ENCODE data around the gene CFAP251.
"Not testable (repeated sequence)": the region's sequence is repeated elsewhere in the genome, so short reads cannot be mapped to it uniquely, and the experiment has no call there.

Gene CFAP251

DNA sequence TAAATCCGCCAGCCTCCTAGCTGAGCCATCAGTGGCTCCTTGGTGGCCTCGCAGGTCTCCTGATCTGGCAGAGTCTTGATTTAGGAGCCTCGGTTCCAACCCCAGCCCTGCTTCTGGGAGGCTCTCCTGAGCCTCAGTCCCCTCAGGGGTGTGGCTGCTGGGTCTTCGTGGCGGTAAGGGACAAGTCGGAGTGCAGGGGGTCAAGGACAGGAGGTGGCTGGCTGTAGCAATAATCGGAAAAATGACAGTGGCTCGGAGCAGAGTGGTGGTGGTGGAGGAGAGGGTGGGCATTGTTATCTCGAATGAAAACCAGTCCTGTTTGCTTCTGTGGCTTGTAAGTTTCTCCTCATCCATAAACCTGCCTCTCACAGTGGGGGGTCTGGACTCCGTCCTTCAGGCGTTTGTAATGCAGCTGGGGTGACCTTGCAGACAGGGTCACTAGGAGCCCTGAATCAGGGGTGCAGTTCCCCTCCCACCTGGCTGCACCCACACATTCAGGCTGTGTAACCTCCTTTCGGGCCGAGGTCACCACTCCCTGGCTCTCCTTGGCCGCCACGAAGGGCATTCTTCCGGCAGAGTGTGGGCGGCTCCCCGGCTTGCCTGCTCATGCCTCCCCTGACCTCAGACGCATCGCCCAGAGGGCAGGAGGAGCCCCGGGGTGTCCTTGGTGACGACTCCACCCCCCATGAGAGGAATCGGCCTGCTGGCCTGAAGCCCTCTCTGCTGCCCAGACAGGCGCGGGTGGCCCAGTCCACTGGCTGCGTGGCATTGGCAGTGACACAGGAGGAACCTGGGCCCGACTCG lies 111.4 kb downstream of the CFAP251 start:
- no peak for DNase-seq

DNA sequence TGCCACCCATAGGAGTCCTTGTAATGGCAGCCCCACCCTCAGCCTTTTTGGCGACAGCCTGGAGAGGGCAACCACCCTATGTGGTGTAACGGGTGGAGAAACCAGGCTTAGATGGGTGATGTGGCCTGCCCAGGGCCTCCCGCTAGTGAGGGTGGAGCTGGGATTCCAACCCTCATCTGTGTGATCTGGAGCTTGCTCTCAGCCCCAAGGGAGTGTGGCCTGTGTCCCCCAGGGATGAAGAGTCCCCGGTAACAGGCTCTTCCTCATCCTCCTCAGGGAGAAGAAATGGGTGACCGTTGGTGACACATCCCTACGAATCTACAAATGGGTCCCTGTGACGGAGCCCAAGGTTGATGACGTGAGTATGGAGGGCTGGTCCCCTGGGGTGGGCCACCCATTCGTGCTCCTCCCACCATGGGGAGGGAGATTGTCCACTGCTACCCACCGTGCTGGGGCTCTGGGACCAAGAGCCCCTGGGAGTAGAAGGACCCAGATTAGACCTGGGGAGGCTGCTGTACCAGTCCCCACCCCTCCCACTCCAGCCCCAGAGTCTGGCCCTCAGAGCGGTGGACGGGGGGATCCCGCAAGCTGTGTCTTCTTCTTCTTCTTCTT lies 112.1 kb downstream of the CFAP251 start:
- DNase-seq, result no peak

DNA sequence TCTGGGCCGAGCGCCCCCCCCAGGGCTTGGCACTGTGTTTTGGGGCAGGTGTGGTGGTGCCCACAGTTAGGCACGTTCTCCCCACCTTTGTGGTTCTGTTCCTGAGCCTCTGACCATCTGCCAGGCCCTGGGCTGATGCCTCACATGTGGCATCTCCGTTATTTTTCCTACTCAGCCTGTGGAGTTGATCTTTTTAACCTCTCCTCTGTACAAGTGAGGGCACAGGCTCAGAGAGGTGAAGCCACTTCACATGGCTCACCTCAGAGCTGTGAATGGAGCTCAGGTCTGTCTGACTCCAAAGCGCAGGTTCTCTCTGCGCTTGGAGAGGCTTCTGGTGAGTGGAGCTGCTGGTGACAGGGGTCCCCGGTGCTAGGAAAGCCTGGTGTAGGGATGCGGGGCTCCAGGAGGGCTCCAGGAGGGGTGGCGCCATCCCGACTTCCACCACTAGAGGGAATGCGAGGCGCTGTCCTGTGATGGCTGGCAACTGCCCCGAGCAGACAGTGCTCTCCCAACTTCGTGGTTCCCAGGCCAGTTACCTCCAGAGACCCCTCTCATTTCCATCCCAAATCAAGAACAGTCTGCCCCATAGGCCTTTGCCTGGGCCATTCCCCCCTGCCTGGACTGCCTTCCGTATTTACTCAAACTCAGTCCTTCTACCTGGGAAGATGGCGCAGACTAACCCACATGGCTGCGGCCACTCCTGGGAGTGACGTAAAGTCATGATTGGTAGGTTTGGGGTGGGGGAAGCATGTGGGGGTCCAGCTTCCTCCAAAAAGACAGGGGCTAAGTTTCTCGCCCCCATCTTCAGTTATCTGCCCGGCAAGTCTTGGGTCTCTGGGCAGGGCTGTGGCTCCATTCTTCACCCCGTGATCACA lies 113.2 kb downstream of the CFAP251 start:
- DNase-seq, result peak; percentile 37

DNA sequence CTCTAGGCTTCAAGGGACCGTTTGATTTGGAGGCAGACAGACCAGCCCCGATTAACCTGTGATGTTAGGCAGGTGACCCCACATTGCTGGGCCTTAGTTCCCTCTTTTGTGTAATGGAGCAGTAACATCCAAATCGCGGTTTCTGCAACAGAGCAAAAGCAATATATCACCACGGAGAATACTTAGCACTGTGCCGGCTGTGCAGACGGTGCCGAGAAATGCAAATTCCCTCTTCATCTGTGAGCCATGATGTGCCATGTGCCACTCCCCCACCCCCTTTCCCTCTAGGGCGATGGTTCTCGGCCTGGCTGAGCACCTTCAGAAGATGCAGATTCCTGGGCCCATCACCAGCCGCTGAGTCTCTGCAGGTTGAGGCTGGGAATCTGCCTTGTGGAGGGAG lies 114.2 kb downstream of the CFAP251 start:
- DNase-seq, result no peak

- no peak for DNase-seq
Measured at GRCh38 chr12:122035292-122035691, 116.9 kb downstream of the CFAP251 start.

DNA sequence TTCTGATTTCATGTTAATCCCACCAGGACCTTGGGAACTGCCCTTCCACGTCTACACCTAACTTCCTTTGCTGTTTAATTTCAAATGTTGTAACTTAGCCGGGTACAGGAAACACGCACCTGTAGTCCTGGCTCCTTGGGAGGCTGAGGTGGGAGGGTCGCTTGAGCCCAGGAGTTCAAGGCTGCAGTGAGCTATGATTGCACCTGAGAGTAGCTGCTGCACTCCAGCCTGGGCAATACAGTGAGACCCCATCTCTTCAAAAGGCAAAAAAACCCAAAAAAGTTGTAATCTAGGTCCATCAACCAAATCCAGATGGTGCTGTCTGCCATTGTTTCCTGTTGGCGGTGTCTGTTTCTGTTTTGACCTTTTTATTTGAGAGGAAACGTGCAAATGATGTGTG lies 117.8 kb downstream of the CFAP251 start:
- no peak for DNase-seq

DNA sequence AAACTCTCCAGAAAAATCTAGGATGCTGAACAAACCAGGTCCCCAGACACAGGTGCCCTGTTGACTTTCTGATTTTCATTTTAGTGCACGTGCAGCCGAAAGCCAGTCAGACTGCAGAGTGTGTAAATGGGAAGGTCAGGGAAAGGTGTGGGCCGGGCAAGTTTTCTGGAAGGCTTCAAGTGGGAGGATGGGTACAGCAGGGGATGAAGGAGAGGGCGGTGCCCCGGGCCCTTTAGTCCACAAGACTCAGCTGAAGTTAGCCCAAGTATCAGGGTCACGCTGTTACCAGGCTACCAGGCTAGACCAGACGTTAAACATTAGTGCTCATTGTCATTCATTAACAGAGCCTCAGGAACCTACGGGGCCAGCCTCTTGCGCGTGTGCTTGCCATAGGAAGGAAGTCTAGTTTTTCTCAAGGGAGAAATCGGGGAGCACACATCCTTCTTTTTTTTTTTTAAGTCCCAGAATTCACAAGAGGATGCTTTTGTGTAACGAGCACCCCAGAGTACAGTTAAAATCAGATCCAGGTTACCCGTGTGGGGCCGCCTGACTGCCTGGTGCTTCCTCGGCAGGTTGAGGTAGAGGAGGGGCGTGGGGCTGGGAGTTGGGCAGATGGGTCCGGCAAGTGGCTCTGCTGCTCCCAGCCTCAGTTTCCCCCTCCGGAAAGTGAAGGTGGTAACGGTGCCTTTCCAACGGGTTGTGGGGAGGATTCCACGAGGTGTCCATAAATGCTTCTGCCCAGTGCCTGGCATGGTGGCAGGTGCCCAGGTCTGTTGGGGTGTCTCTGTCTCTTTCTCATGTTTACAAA lies 122.4 kb downstream of the CFAP251 start:
- no peak for DNase-seq

DNA sequence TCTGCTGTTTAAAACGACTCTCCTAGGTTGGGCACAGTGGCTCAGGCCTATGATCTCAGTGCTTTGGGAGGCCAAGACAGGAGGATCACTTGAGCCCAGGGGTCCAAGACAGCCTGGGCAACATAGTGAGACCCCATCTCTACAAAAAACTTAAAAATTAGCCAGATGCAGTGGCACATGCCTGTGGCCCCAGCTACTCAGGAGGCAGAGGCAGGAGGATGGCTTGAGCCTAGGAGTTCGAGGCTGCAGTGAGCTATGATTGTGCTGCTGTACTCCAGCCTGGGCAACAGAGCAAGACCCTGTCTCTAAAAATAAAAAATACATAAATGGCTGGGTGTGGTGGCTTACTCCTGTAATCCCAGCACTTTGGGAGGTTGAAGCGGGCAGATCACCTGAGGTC lies 123.1 kb downstream of the CFAP251 start:
- DNase-seq, result not testable (repeated sequence)

DNA sequence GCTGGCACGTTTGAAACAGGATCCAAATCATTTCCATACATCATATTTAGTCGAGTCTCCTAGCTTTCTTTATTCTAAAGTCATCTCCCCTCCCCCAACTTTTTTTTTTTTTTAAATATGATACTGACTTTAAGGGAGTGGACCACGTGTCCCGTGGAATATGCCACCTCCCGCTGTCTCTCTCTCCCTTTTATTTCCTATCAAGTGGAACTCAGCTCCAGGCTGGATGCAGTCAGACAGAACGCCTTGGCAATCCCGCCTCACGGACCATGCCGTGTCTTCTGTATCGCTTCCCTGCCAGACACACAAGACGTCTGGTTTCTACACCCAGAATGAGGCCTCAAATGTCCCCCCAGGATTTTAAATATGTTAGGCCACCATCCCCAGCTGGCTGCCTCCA lies 124.5 kb downstream of the CFAP251 start:
- no peak for DNase-seq

- no peak for DNase-seq
Measured at GRCh38 chr12:122043476-122043875, 125.1 kb downstream of the CFAP251 start.

DNA sequence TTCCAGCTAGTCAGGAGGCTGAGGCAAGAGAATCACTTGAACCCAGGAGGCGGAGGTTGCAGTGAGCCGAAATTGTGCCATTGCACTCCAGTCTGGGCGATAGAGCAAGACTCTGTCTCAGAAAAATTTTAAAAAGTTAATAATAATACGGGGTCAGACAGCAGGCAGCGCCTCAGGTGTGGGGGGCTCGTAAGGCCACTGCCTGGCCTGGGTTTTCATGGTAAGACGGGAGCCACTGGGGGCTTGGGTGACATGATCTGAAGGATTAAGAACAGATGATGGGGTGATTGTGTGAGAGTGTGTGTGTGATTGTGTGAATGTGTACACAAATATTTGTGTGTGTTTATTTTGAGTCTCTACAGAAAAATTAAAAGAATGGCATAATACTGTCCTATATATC lies 126.9 kb downstream of the CFAP251 start:
- no peak for DNase-seq

DNA sequence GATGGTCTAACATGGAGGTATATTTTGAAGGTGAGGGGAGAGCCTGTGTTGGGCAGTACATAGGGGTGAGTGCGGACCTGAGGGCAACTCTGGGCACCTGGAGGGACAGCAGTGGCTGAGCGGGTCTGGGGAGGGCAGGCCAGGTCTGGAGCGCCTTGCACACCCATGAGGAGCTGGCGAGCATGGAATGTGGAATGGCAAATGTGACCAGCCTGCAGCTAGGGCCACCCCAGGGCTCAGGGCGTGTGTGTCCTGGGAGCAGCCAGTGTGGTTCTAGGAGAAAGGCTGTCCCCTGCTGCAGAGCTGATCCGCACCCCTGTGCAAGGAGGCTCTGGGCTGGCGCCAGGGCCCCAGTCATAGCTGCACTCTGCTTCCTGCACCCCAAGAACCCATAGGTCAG lies 127.8 kb downstream of the CFAP251 start:
- DNase-seq, result no peak

GRCh38 chr12:122048151-122048550 lies 129.8 kb downstream of the CFAP251 start:
- DNase-seq, result no peak

DNA sequence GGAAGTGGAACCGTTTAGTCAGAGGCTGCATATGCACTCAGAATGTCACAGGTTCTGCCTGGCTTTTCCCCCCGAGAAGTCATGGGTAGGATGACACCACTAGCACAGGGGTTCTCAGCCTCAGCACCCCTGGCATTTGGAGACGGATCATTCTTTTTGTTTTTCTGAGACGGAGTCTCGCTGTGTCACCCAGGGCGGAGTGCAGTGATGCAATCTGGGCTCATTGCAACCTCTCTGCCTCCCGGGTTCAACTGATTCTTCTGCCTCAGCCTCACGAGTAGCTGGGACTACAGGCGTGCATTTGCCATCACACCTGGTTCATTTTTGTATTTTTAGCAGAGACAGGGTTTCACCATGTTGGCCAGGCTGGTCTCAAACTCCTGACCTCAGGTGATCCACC lies 131.4 kb downstream of the CFAP251 start:
- DNase-seq, result no peak

DNA sequence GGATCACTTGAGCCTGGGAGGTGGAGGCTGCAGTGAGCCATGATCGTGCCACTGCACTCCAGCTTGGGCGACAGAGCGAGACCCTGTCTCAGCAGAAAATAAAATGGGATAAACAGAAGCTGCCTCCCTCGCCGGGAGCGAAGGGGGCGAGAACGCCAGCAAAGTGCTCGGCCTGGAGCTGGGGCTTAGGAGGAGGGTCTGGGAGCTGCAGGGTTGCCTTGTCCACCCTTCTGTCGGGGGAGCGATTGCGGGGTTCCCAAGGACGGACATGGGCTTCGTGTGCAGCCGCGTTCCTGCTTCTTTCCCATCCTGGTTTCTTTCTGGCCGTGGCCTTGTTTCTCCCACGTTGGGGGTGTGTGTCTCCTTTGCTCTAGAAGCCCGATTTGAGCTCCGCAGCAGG lies 132.3 kb downstream of the CFAP251 start:
- DNase-seq, result no peak

- DNase-seq, result no peak
Measured at GRCh38 chr12:122051231-122051876, 133.0 kb downstream of the CFAP251 start.

- DNase-seq, result no peak
Measured at GRCh38 chr12:122052285-122052684, 133.9 kb downstream of the CFAP251 start.
